ENCODE data around the gene RARRES2.
A peak's percentile ranks its signal among the peaks of the same experiment; 100 is the strongest.

The RARRES2 gene

DNA sequence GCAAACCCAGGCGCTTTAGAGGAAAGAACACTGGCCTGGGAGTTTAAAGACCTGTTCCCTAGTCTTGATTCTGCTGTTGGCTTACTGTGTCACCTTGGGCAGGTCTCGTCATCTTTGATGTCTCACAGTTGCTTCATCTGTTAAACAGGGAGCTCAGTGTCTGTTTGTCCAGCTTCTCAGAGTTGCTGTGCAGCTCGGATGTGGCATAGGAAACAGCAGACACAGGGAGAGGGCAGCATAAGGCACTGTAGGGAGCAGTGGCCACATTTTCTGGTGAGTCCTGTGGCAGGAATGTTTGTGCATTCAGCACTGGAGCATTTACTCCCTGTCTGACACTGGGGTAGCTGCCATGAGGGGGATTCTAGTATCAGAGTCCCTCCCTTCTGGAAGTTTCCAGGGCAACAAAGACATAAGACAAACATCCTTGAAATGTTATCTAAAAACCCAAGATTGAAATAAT, 29.2 kb upstream of the RARRES2 start:
- TF ChIP-seq, protein P1, sequence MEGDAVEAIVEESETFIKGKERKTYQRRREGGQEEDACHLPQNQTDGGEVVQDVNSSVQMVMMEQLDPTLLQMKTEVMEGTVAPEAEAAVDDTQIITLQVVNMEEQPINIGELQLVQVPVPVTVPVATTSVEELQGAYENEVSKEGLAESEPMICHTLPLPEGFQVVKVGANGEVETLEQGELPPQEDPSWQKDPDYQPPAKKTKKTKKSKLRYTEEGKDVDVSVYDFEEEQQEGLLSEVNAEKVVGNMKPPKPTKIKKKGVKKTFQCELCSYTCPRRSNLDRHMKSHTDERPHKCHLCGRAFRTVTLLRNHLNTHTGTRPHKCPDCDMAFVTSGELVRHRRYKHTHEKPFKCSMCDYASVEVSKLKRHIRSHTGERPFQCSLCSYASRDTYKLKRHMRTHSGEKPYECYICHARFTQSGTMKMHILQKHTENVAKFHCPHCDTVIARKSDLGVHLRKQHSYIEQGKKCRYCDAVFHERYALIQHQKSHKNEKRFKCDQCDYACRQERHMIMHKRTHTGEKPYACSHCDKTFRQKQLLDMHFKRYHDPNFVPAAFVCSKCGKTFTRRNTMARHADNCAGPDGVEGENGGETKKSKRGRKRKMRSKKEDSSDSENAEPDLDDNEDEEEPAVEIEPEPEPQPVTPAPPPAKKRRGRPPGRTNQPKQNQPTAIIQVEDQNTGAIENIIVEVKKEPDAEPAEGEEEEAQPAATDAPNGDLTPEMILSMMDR (IDR thresholded peaks at IDR 0.05; ENCODE audit: poor library complexity, severe bottlenecking), result no peak
- ATAC-seq (ENCODE audit: low read depth) (no peak), DNase-seq (ENCODE audit: low spot score) (no peak)
- Histone ChIP-seq H3K36me3 (ENCODE audit: low read depth) (peaks cover 16% of the 10 kb centered on the region), H3K27ac (ENCODE audit: poor library complexity, severe bottlenecking) (no peak overlapping the region), H3K9me3 (ENCODE audit: severe bottlenecking) (no peaks in the 10 kb centered on the region), H3K27me3 (ENCODE audit: insufficient read depth, poor library complexity, severe bottlenecking) (no peaks in the 10 kb centered on the region), H3K4me3 (ENCODE audit: severe bottlenecking) (no peak overlapping the region), H3K4me1 (ENCODE audit: insufficient read depth, poor library complexity, severe bottlenecking) (peaks cover 4% of the 10 kb centered on the region)

DNA sequence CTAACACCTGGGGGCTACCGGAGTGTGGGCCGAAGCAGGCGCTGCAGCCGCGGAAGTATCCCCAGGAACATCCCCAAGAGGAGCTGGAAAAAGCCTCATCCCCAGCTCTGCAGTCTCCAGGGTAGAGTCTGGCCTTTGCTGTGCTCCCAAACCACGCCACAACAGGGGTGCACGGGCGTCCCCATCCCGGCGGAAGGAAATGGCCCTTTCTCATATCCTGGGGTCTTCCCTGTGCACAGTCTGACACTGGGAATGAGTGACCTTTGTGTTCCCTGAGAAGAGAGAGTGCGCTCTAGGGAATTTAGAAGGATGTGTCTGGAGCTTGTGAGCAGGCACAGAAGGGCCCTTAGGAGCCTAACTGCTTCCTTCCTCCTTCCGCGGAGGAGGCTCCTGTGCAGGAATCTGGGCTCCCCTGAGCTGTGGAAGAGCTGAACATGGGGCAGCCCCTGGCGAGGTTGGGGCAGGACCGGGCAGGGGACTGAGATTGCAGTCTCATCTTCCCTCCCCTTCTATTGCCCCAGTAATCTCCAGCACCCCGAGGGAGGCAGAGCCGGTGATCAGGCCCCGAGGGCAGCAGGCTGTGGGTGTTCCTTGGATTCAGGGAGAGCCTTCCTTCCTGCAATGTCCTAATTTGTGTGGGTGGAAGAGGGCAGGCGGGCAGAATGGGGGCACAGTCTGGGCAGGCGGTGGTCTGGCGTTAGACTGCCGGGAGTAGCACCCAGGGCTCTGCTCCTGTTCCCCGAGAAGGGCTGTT, 28.5 kb upstream of the RARRES2 start:
- ATAC-seq (ENCODE audit: low read depth) (no peak), DNase-seq (ENCODE audit: low spot score) (no peak)
- no peaks in the 10 kb centered on the region for H3K9me3 ChIP-seq (ENCODE audit: severe bottlenecking)
- H3K4me1 ChIP-seq (ENCODE audit: insufficient read depth, poor library complexity, severe bottlenecking), result peaks cover 4% of the 10 kb centered on the region
- peak overlapping the region; percentile 39 for H3K27ac ChIP-seq (ENCODE audit: poor library complexity, severe bottlenecking)
- H3K27me3 ChIP-seq (ENCODE audit: insufficient read depth, poor library complexity, severe bottlenecking), result no peaks in the 10 kb centered on the region
- H3K4me3 ChIP-seq (ENCODE audit: severe bottlenecking), result peak overlapping the region; percentile 76
- H3K36me3 ChIP-seq (ENCODE audit: low read depth), result peaks cover 16% of the 10 kb centered on the region
- TF ChIP-seq, protein P1 (IDR thresholded peaks at IDR 0.05; ENCODE audit: poor library complexity, severe bottlenecking), result no peak

DNA sequence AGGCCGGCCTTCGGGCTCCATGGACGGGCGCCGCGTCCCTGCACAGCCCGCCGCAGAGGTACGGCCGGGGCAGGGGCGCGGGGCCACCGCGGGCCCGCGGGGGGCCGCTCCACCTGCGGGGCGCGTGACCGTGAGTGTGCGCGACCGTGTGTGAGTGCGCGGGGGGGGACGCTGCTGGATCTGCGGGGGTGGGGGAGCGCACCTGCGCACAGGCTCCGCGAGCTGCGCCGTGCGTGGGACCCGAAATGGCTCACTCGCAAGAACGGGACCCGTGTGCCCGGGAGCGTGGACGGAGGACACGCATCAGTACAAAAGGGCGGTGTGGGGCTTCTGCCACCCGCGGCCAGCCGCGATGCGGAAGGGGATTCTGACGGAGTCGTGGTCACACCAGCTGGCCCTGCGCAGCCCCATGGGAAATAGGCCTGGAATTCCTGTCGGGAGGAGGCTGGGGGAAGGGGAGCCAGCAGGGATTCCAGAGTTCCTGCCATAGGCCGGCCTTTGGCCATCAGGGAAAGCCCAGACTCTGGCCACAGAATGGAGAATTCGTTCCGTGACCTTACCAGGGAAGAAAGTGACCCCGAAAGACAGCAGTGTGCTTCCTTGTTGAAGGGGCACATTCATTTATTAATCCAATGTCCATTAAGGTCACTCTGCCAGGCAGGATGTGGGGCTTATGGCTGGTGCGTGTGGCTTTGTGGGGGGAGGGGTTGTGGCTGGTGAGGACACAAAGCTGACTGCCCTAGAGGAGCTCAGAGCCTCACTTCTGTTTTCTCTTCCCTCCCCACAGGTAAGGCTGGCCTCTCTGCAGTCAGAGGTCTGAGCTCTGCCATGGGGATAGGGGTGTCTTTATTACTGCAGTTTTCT, 27.7 kb upstream of the RARRES2 start:
- DNase-seq (ENCODE audit: low spot score) (no peak), ATAC-seq (ENCODE audit: low read depth) (peak; percentile 55)
- TF ChIP-seq, protein P1 (IDR thresholded peaks at IDR 0.05; ENCODE audit: poor library complexity, severe bottlenecking), result no peak
- Histone ChIP-seq H3K27me3 (ENCODE audit: insufficient read depth, poor library complexity, severe bottlenecking) (no peaks in the 10 kb centered on the region), H3K27ac (ENCODE audit: poor library complexity, severe bottlenecking) (peak overlapping the region; percentile 39), H3K9me3 (ENCODE audit: severe bottlenecking) (no peaks in the 10 kb centered on the region), H3K4me3 (ENCODE audit: severe bottlenecking) (peak overlapping the region; percentile 76), H3K36me3 (ENCODE audit: low read depth) (peaks cover 16% of the 10 kb centered on the region), H3K4me1 (ENCODE audit: insufficient read depth, poor library complexity, severe bottlenecking) (peaks cover 4% of the 10 kb centered on the region)

DNA sequence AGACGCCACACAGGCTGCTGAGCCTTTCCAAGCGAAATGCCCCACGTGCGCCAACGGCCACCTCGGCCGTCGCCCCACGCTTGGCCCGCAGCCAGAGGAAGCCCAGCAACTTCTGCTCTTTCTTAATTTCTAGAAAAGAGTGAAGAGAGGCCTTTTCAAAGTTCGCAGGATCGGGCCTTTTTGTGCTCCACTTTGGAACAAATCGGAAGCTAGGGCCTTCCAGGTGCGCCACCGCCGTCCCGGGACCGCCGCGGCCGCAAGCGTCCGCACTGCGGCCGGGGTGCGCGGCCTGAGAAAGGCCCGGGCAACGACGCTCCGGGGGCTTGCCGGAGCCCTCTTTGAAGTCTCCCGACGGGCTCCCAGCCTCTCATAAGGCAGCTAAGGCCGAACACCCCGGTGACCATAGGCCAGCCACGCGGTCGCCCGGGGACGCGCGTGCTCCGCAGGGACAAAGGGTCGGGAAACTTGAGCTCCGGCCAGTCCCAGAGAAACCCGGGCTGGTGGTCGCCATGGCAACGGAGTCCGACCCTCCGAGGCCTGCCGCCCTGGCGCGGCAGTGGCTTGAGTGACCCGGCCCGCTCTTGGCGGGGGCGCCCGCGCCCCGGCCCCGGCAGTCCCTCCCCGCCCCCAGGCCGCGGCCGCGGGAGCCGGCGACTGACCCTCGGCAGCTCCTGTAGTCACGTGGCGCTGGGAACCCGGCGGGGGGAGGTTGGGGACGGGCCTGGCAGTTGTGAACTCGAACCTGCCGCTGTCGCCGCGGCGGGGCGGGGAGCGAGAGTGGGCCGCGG, 26.9 kb upstream of the RARRES2 start, which contains the start of gene REPIN1:
TSS of gene REPIN1 (plus strand) at position 727 of the 788 bp plus-strand sequence. CDS start 890 bp downstream, outside the sequence.
- TF ChIP-seq, protein P1 (IDR thresholded peaks at IDR 0.05; ENCODE audit: poor library complexity, severe bottlenecking), result no peak
- peaks cover 10% of the 10 kb centered on the region for H3K36me3 ChIP-seq (ENCODE audit: low read depth)
- DNase-seq (ENCODE audit: low spot score) (no peak), ATAC-seq (ENCODE audit: low read depth) (peak; percentile 41)
- H3K4me1 ChIP-seq (ENCODE audit: insufficient read depth, poor library complexity, severe bottlenecking), result peaks cover 4% of the 10 kb centered on the region
- peak within 1 kb of the TSS; percentile 76 for H3K4me3 ChIP-seq (ENCODE audit: severe bottlenecking)
- no peaks in the 10 kb centered on the region for H3K27me3 ChIP-seq (ENCODE audit: insufficient read depth, poor library complexity, severe bottlenecking)
- peak within 1 kb of the TSS; percentile 39 for H3K27ac ChIP-seq (ENCODE audit: poor library complexity, severe bottlenecking)
- H3K9me3 ChIP-seq (ENCODE audit: severe bottlenecking), result no peaks in the 10 kb centered on the region
